Measurements from ENCODE around the gene DCXR. TPM values are rescaled to one million over a fixed set of nuclear protein-coding genes. Genes with fewer than 3 reads are reported as not detected.

The DCXR gene
- total and polyA plus RNA-seq, 2 of the 4 experiments (the other 2 are of a cell fraction) = 36.6 to 139 TPM

- dilution Hi-C loops (cut with HindIII; ENCODE audit: low sequenced_read_pairs, unreplicated experiment) (no loop called here), intact Hi-C loops (cut with micrococcal nuclease) (loop anchor here (1.0 kb wide), 1 partner anchor 13 kb away; no protein-coding TSS in a partner anchor), in situ Hi-C loops (cut with MboI; ENCODE audit: low sequenced_read_pairs) (no loop called here)
- Histone ChIP-seq H3K9ac (ENCODE audit: low read depth, low read length) (no peak overlapping the region), H3K4ac (ENCODE audit: low read depth, low read length) (peak overlapping the region; percentile 26; the same call in 1 of the 2 replicates), H4K5ac (ENCODE audit: low read depth, low read length) (no peak overlapping the region), H2AK9ac (replicated peaks; ENCODE audit: low read depth, low read length, poor library complexity) (peak overlapping the region; percentile 75), H2AFZ (replicated peaks; ENCODE audit: low read length, poor library complexity) (peak overlapping the region; percentile 61), H2BK20ac (ENCODE audit: low read depth, low read length) (no peak overlapping the region), H2AK5ac (ENCODE audit: low read depth, low read length) (no peak overlapping the region), H3K23ac (ENCODE audit: low read depth, low read length) (no peak overlapping the region), H4K20me1 (ENCODE audit: insufficient read depth, low read length) (peaks cover 6% of the 10 kb centered on the region), H3K36me3 (ENCODE audit: control insufficient read depth, insufficient read depth, low read length) (peaks cover 13% of the 10 kb centered on the region), H2BK15ac (ENCODE audit: low read depth, low read length) (no peak overlapping the region), H4K91ac (ENCODE audit: insufficient read depth, low read depth, low read length) (no peak overlapping the region), H3K27me3 (ENCODE audit: control insufficient read depth, insufficient read depth, low read length) (no peaks in the 10 kb centered on the region), H2BK120ac (ENCODE audit: low read depth, low read length) (no peak overlapping the region), H4K8ac (ENCODE audit: low read depth in 2 of 2, low read length in 2 of 2) (peak overlapping the region in 1 of 2 experiments; percentile 13; a peak in 1 of 4 replicates), H3K27ac (ENCODE audit: insufficient read depth, low read length) (no peak overlapping the region), H2BK5ac (ENCODE audit: low read depth, low read length, poor library complexity, severe bottlenecking) (no peak overlapping the region), H3K4me2 (ENCODE audit: low read depth, low read length) (no peak overlapping the region), H3K56ac (ENCODE audit: extremely low read depth, insufficient read depth, low read length) (no peak overlapping the region), H3K4me3 (ENCODE audit: insufficient read depth, low read depth, low read length) (no peak overlapping the region), H3K4me1 (ENCODE audit: control insufficient read depth, insufficient read depth, low read length) (peaks cover 13% of the 10 kb centered on the region), H3K18ac (ENCODE audit: low read depth, low read length) (no peak overlapping the region), H3K14ac (replicated peaks; ENCODE audit: low read depth, low read length) (no peak overlapping the region), H3K9me1 (ENCODE audit: insufficient read depth, low read length) (no peaks in the 10 kb centered on the region), H3K9me3 (ENCODE audit: control insufficient read depth, insufficient read depth, low read length) (no peaks in the 10 kb centered on the region), H3K79me1 (ENCODE audit: low read depth in 1 of 2, low read length in 2 of 2) (peaks cover 9 to 27% of the 10 kb centered on the region in 2 experiments; a peak in 3 of 4 replicates)
- DNase-seq (peak; percentile 31), ATAC-seq (ENCODE audit: low read depth) (peak; percentile 89)
- WGBS, 2 experiments (ENCODE audit: extremely low coverage in 2 of 2, insufficient read length in 1 of 2) = 30% methylated on average over 2 of the region's 31 CpGs; no CpG with 5 or more reads in 1 of the 2 experiments
- TF ChIP-seq, protein P1, sequence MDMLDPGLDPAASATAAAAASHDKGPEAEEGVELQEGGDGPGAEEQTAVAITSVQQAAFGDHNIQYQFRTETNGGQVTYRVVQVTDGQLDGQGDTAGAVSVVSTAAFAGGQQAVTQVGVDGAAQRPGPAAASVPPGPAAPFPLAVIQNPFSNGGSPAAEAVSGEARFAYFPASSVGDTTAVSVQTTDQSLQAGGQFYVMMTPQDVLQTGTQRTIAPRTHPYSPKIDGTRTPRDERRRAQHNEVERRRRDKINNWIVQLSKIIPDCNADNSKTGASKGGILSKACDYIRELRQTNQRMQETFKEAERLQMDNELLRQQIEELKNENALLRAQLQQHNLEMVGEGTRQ (IDR thresholded peaks at IDR 0.05; ENCODE audit: low read depth, low read length) = peak; percentile 51; the same call in 1 of the 2 replicates
- no peak for TF ChIP-seq CTCF (conservative IDR thresholded peaks at IDR 0.05; ENCODE audit: low read depth, low read length)
- TF ChIP-seq RAD21 (IDR thresholded peaks at IDR 0.05; ENCODE audit: low read length) = no peak
- CTCF ChIA-PET = interaction anchor here (1.2 kb wide), 1 partner anchor 32 kb away, joined by 3 read pairs; no protein-coding TSS in a partner anchor
- POLR2A ChIA-PET (ENCODE audit: unreplicated experiment) = no interaction called here
- BruUV-seq (replicated peaks) = no TSS peak
Measured at GRCh38 chr17:81991684-81992305, 45.7 kb downstream of the DCXR start.

All from IMR-90 (cell line).